GM10266 (cell line): Measurements from ENCODE around the gene TADA3.
A peak's percentile ranks its signal among the peaks of the same experiment; 100 is the strongest.

ENCODE experiments used
- DNase-seq: peaks from one replicate; pipeline ENCODE4 v3.0.0; 2012; ENCODE audit errors: extremely low spot score
- CTCF ChIP-seq: IDR thresholded peaks from 2 replicates; pipeline ENCODE4 v1.5.1; 2012; ENCODE audit warnings: mild to moderate bottlenecking, low read depth; ENCODE audit not compliant: control insufficient read depth, insufficient read depth; ENCODE audit errors: missing control alignments

Gene TADA3

GRCh38 chr3:9831253-9831652, 39.0 kb upstream of the TADA3 start:
- no peak for DNase-seq
- TF ChIP-seq CTCF, result no peak

GRCh38 chr3:9828801-9829755, 36.8 kb upstream of the TADA3 start:
- DNase-seq, result no peak
- no peak for TF ChIP-seq CTCF

- DNase-seq, result no peak
- TF ChIP-seq CTCF, result peak; percentile 13
Measured at GRCh38 chr3:9826815-9827573, 34.7 kb upstream of the TADA3 start.

GRCh38 chr3:9825451-9826040, 33.3 kb upstream of the TADA3 start:
- TF ChIP-seq CTCF, result no peak
- no peak for DNase-seq

- TF ChIP-seq CTCF, result no peak
- no peak for DNase-seq
Measured at GRCh38 chr3:9820946-9821345, 28.7 kb upstream of the TADA3 start.

- no peak for DNase-seq
- no peak for TF ChIP-seq CTCF
Measured at GRCh38 chr3:9820543-9820942, 28.3 kb upstream of the TADA3 start.
